Activated CD8-positive, alpha-beta T cell treated with anti-CD3 and anti-CD28 coated beads, Interleukin-2, amount 10 ng/mL, durations not matched to agents 7 days and 5 days (primary cell): Measurements from ENCODE around the gene STRIP2. TPM values are rescaled to one million over a fixed set of nuclear protein-coding genes. Genes with fewer than 3 reads are reported as not detected.
"Not testable (repeated sequence)": the region's sequence is repeated elsewhere in the genome, so short reads cannot be mapped to it uniquely, and the experiment has no call there.

ENCODE experiments used
- ATAC-seq: fragments of 150-1000 bp; cut with Tn5 transposase; one replicate; pipeline ENCODE4 v1.10.0; 2021; ENCODE audit warnings: moderate library complexity
- CTCF ChIA-PET: fragments of 350-600 bp; sonication (Branson Sonifier 250); formaldehyde crosslinking; loops from one replicate; lab custom pipeline; 2021; ENCODE audit warnings: antibody characterized with exemption; lab: Charles Lee
- POLR2A ChIA-PET: fragments of 350-600 bp; sonication (Branson Sonifier 250); formaldehyde crosslinking; loops from one replicate; lab custom pipeline; 2021; ENCODE audit warnings: antibody characterized with exemption; lab: Charles Lee
- DNase-seq: peaks from one replicate; pipeline ENCODE4 v3.0.0-alpha.2; 2020
- H3K27ac Mint-ChIP-seq: one replicate; pipeline ENCODE4 v1.8.0; 2021; ENCODE audit warnings: mild to moderate bottlenecking, mixed read lengths
- H3K27me3 Mint-ChIP-seq: one replicate; pipeline ENCODE4 v1.8.0; 2021; ENCODE audit warnings: low read depth, mixed read lengths
- H3K36me3 Mint-ChIP-seq: one replicate; pipeline ENCODE4 v1.8.0; 2021; ENCODE audit warnings: low read depth, mixed read lengths
- H3K4me1 Mint-ChIP-seq: one replicate; pipeline ENCODE4 v1.8.0; 2021; ENCODE audit warnings: low read depth, mixed read lengths
- H3K4me3 Mint-ChIP-seq: one replicate; pipeline ENCODE4 v1.8.0; 2021; ENCODE audit warnings: mild to moderate bottlenecking, mixed read lengths
- H3K9me3 Mint-ChIP-seq: one replicate; pipeline ENCODE4 v1.8.0; 2022; ENCODE audit warnings: mixed read lengths; ENCODE audit not compliant: insufficient read depth
- total RNA-seq, 2 experiments: library from RNA; stranded (reverse); gene quantifications; one replicate each; pipeline ENCODE4 v1.2.3, GENCODE V29; 2021

STRIP2 gene
- total RNA-seq, 2 experiments from 2014 or later, result 6.6 to 7.1 TPM

DNA sequence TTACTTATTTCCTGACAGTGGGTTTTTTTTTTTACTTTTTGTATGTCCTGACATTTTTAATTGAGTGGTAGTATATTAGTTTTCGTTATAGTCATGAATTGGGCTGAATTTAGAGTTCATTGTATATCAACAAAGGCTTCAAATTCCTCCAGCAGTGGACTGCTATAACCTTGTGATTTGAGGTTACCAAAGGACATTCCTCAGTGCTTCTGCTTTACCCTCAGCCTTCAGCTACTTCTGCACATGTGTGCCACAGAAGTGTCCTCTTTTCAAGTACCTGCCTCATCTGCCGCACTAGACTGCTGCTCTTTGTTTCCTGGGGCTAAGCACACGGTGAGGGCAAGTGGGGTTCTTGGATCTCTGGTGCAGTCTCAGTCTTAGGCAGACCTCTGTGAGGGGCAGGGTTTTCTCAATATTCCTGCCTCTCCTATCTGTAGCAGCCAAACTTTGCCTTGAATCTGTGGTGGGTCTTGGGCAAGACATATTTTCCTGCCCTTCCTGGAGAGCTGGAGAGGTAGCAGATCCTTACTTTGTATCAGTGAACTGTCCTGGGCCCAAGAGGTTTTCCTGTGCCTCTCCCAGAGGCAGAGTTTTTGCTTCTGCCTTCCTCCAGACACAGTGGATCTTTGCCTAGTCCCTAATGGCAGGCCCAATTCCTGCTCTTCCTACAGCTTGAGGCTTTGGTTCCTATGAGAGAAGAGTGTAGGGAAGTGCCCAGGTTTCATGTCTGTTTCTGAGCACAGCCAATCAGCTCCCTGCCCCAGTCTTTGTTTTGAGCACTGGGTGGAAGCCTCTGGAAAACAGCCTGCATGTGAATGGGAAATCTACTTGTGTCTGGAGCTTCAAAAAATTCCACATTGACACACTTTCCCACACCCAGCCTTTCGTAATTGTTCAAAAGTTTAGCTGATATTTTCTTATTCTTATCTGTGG lies 39.0 kb upstream of the STRIP2 start:
- Mint-ChIP-seq H3K27ac (no peak overlapping the region), H3K36me3 (no peaks in the 10 kb centered on the region), H3K9me3 (no peaks in the 10 kb centered on the region), H3K4me3 (no peak overlapping the region), H3K4me1 (no peaks in the 10 kb centered on the region), H3K27me3 (no peaks in the 10 kb centered on the region)
- ChIA-PET POLR2A (no interaction called here), CTCF (interaction anchor here (0.7 to 2.2 kb wide), 4 partner anchors 10 to 27 kb away, joined by 3 to 7 read pairs (median 3); no protein-coding TSS in a partner anchor)
- no peak for DNase-seq
- no peak for ATAC-seq

DNA sequence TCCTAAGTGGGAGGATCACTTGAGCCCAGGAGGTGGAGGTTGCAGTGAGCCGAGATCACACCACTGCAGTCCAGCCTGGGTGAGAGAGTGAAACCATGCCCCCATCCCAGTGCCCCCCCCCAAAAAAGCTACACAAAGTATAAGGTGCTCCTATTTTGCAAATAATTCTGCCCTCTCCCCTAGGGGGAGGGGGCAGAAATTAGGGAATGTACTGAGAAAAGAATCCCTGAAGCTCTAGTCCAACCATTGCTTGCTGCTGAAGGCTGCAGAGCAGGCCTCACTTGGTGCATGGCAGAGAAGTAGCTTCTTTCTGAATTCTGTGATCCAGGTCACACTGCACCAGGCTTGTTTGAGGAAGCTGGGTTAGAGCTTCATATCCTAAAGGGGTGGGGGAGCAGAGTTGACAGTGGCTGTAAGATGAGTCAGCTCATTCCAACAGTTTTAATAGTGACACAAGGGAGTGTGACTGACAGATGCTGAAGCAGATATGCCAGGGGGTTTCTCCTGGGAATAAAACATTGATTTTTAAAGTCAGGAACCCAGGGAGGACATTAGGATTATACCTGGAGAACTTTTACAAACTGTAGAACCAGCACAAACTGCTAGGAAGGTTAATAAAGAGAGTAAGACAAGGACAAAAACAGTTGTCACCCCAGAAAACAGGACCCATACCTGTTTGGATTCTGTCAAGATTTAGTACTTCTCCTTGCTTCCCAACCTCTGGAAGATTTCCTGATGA lies 32.8 kb upstream of the STRIP2 start:
- ChIA-PET POLR2A (no interaction called here), CTCF (interaction anchor here (0.7 to 2.8 kb wide), 11 partner anchors 10 to 211 kb away, joined by 3 to 12 read pairs (median 5); partner anchors contain the start of gene STRIP2)
- no peak for ATAC-seq
- no peak overlapping the region for H3K4me3 Mint-ChIP-seq
- DNase-seq, result no peak
- no peaks in the 10 kb centered on the region for H3K9me3 Mint-ChIP-seq
- no peaks in the 10 kb centered on the region for H3K27me3 Mint-ChIP-seq
- H3K36me3 Mint-ChIP-seq, result peaks cover 4% of the 10 kb centered on the region
- H3K27ac Mint-ChIP-seq, result no peak overlapping the region
- no peaks in the 10 kb centered on the region for H3K4me1 Mint-ChIP-seq

DNA sequence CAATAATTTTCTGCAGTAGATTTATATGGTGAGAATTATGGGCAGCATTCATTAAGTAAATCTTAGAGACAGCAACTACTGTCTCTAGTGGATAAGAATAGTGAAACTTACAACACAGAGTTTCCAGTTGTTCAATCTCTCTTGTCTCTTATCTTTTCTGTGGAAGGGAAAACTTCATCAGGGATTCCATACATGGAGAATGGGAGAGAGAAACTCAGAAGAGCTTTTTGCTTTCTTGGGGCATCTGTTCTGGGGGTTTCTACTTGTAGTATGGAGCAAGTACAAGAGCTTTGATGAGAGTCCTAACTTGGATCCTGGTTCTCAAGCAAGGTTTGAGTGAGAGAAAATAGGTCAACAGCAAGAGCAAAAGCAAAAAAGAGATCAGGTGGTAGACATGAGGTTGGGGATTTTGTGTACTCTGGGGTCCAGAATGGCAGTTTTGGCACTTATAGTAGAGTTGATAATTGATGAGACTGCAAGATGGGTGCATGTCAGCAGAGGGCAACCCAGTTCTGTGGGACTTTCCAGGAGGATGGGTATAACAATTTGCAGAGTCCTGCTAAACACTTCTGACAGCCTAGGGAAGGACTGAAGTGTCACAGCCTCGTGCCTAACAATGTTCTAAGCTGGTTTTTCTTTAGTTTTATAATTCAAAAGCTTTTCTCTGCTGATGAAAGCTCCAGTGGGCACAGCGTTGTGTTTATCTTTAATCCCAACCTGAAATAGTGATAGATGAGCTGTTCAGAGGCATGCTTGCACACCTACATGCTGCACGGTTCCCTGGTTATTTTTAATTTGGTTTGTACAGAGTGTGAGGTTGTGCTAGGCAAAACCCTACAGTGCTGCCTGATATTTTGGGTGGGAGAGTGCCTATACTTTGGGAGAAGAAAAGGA lies 32.0 kb upstream of the STRIP2 start:
- peaks cover 4% of the 10 kb centered on the region for H3K36me3 Mint-ChIP-seq
- DNase-seq (peak; percentile 26), ATAC-seq (peak; percentile 47)
- no peaks in the 10 kb centered on the region for H3K27me3 Mint-ChIP-seq
- no peak overlapping the region for H3K27ac Mint-ChIP-seq
- ChIA-PET CTCF (interaction anchor here (1.1 to 2.8 kb wide), 8 partner anchors 15 to 210 kb away, joined by 3 to 12 read pairs (median 8); partner anchors contain the start of gene STRIP2), POLR2A (no interaction called here)
- H3K4me3 Mint-ChIP-seq, result no peak overlapping the region
- no peaks in the 10 kb centered on the region for H3K9me3 Mint-ChIP-seq
- no peaks in the 10 kb centered on the region for H3K4me1 Mint-ChIP-seq

DNA sequence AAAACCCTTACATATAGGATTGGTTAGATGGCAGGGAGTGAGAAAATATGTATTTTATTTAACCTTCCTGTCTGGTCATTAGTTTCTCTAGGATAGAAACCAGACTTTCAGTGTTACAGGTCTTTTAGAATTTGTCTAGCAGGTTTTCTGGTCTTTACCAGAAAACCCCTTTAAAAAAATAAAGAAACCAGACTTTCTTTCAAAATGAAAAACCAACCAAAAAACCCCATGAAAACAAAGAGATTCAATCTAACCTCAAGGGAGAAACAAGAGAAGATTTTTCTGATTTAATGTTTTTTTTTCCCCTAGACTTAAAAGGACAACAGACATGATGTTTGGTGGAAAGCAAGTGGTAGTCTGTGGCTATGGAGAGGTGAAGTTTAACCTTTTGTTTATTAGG lies 28.7 kb upstream of the STRIP2 start:
- ChIA-PET POLR2A (no interaction called here), CTCF (interaction anchor here (0.9 to 2.9 kb wide), 3 partner anchors 10 to 66 kb away, joined by 3 to 11 read pairs (median 3); no protein-coding TSS in a partner anchor)
- ATAC-seq, result no peak
- Mint-ChIP-seq H3K27ac (no peak overlapping the region), H3K36me3 (peaks cover 4% of the 10 kb centered on the region), H3K4me1 (no peaks in the 10 kb centered on the region), H3K27me3 (no peaks in the 10 kb centered on the region), H3K9me3 (no peaks in the 10 kb centered on the region), H3K4me3 (no peak overlapping the region)
- no peak for DNase-seq

DNA sequence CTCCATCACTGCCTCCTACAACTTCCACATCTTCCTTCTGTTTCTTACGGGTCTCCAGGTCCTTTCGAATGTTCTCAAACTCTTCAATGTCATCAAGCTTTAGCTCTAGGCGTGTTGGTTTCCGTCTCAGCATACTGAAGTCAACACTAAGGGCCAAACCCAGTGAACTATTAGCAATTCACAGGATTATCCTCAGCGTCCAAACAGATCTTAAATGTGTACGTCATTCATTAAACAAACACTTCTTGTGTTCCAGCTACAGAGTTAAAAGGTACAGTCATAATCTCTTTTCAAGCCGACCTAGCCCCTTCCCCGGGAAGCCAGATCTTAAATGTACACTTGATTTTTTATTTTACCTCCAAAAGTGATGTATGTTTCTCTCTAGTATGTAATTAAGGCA lies 24.0 kb upstream of the STRIP2 start:
- H3K36me3 Mint-ChIP-seq, result peaks cover 11% of the 10 kb centered on the region
- H3K4me3 Mint-ChIP-seq, H3K9me3 Mint-ChIP-seq, H3K4me1 Mint-ChIP-seq, POLR2A ChIA-PET, H3K27ac Mint-ChIP-seq, H3K27me3 Mint-ChIP-seq, DNase-seq, ATAC-seq: not testable (repeated sequence)
- CTCF ChIA-PET, result interaction anchor here (1.0 to 1.3 kb wide), 2 partner anchors 10 to 24 kb away, joined by 3 to 4 read pairs; partner anchors contain the start of gene STRIP2

DNA sequence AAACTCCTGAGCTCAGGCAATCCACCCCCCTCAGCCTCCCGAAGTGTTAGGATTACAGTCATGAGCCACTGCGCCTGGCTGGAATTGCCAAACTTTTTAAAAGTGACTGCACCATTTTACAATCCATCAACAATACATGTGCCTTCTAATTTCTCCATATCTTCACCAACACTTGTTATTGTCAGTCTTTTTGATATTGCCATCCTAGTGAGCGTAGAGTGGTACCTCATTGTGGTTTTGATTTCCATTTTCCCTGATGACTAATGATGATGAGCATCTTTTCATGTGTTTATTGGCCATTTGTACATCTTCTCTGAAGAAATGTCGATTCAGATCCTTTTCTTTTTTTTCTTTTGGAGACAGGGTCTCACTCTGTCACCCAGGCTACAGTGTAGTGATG lies 21.7 kb upstream of the STRIP2 start:
- no peak overlapping the region for H3K27ac Mint-ChIP-seq
- no peaks in the 10 kb centered on the region for H3K4me1 Mint-ChIP-seq
- no peaks in the 10 kb centered on the region for H3K9me3 Mint-ChIP-seq
- ChIA-PET POLR2A (no interaction called here), CTCF (interaction anchor here (0.6 to 1.8 kb wide), 2 partner anchors 44 to 214 kb away, joined by 3 to 4 read pairs; no protein-coding TSS in a partner anchor)
- H3K36me3 Mint-ChIP-seq, result peaks cover 9% of the 10 kb centered on the region
- H3K27me3 Mint-ChIP-seq, result no peaks in the 10 kb centered on the region
- H3K4me3 Mint-ChIP-seq, result no peak overlapping the region
- DNase-seq (no peak), ATAC-seq (no peak)

DNA sequence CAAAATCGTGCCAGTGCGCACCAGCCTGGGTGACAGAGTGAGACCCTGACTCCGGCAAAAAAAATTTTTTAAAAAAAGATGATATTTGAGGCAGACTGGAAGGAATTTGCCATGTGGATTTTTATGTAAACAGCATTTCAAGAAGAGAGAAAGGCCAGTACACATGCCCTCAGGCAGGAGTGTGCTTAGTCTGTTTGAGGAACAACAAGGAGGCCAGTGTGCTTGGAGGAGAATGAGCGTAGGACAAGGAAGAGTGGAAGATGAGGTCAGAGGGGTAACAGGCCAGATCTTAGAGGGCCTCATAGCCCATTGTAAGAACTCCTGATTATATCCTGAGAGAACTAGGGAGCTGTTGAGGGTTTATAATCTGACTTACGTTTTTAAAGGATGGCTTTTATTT lies 17.2 kb upstream of the STRIP2 start:
- Mint-ChIP-seq H3K27ac (no peak overlapping the region), H3K27me3 (no peaks in the 10 kb centered on the region), H3K4me1 (no peaks in the 10 kb centered on the region), H3K36me3 (peaks cover 6% of the 10 kb centered on the region), H3K4me3 (no peak overlapping the region), H3K9me3 (no peaks in the 10 kb centered on the region)
- DNase-seq (no peak), ATAC-seq (no peak)
- CTCF ChIA-PET, result interaction anchor here (2.3 kb wide), 1 partner anchor 49 kb away, joined by 5 read pairs; no protein-coding TSS in a partner anchor
- POLR2A ChIA-PET, result no interaction called here

DNA sequence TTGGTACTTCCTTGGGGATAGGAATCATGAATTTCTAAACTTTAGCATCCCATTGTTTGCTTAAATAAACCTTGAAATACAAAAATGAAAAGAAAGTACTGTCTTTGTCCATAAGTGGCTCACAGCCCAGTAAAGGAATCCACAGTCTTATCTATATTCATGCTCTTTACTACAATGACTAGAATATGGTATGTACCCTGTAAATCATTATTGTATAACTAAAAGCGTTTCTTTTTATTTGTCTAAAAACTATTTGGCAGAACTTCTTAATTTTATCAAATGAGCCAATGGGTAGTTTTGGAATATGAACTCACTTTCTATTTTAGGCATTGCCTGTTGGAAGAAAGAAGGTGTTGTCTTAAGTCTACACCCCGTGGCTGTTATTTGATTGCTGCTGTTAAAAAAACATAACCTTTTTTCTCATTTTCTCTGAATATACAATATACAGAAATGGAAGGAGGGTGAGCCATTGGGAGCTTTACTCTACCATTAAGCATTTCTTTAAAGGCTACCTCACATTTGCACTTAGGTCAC lies 12.4 kb upstream of the STRIP2 start:
- no peaks in the 10 kb centered on the region for H3K36me3 Mint-ChIP-seq
- H3K27ac Mint-ChIP-seq, result no peak overlapping the region
- no peaks in the 10 kb centered on the region for H3K9me3 Mint-ChIP-seq
- no peak overlapping the region for H3K4me3 Mint-ChIP-seq
- DNase-seq (no peak), ATAC-seq (no peak)
- ChIA-PET CTCF (interaction anchor here (1.3 kb wide), 1 partner anchor 79 kb away, joined by 3 read pairs; no protein-coding TSS in a partner anchor), POLR2A (no interaction called here)
- H3K4me1 Mint-ChIP-seq, result peaks cover 3% of the 10 kb centered on the region
- H3K27me3 Mint-ChIP-seq, result no peaks in the 10 kb centered on the region

DNA sequence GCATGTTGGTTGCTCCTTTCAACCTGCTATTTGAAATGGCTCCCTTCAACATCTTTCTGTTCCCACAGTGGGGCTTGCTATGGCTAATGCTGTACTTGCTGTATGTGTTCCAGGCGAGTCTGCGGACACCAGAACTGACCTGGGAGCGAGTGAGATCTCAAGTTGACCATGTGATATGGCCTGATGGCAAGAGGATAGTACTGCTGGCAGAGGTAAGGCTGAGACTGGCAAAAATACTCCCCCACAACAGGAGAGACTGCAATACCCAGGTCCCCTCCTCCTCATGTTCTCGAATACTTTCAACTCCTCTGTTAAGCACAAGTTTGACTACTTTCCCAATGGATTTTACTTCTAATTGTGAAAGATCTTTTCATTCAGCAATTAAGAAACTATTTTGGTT lies 11.5 kb upstream of the STRIP2 start:
- ChIA-PET CTCF (interaction anchor here (1.0 kb wide), 1 partner anchor 55 kb away, joined by 4 read pairs; no protein-coding TSS in a partner anchor), POLR2A (interaction anchor here (1.2 kb wide), 1 partner anchor 16 kb away, joined by 5 read pairs; no protein-coding TSS in a partner anchor)
- peaks cover 3% of the 10 kb centered on the region for H3K36me3 Mint-ChIP-seq
- H3K4me1 Mint-ChIP-seq, result peaks cover 4% of the 10 kb centered on the region
- no peaks in the 10 kb centered on the region for H3K27me3 Mint-ChIP-seq
- ATAC-seq (no peak), DNase-seq (no peak)
- H3K4me3 Mint-ChIP-seq, result no peak overlapping the region
- H3K27ac Mint-ChIP-seq, result no peak overlapping the region
- H3K9me3 Mint-ChIP-seq, result no peaks in the 10 kb centered on the region

DNA sequence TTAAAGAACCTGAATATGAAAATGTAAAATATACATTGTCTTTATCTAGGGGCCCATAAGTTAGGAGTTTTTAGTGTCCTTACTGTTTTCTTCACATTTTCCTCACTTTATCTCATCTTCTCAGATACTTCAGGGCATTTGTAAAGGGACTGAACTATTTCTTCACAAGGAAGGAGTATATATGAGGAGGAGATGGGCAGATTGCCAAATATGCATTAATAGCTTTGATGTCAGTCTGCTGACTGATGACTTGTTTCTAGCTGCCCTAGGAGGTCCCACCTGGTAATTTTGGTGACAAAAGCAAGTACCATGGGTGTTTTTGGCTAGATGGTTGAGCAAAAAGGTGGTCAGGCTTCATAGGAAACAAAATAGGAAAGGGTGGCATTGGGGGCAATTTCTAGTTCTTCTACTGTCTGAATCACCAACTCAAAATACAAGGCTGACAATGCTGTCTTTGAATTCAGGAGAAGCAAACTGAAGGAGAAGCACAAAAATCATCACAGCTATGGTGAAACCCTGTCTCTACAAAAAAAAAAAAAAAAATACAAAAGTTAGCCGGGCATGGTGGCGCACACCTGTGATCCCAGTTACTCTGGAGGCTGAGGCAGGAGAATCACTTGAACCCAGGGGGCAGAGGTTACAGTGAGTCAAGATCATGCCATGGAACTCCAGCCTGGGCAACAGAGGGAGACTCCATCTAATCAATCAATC lies 10.4 kb upstream of the STRIP2 start:
- ChIA-PET CTCF (interaction anchor here (0.6 to 2.7 kb wide), 4 partner anchors 10 to 56 kb away, joined by 3 to 13 read pairs (median 4); partner anchors contain the start of gene STRIP2), POLR2A (no interaction called here)
- Mint-ChIP-seq H3K27me3 (no peaks in the 10 kb centered on the region), H3K9me3 (no peaks in the 10 kb centered on the region), H3K4me3 (no peak overlapping the region), H3K4me1 (peaks cover 4% of the 10 kb centered on the region), H3K36me3 (peaks cover 3% of the 10 kb centered on the region), H3K27ac (no peak overlapping the region)
- DNase-seq (no peak), ATAC-seq (no peak)
